B cell (primary cell): ENCODE measurements around the gene GPD1. TPM values are rescaled to one million over a fixed set of nuclear protein-coding genes. Genes with fewer than 3 reads are reported as not detected.
"Not testable (repeated sequence)": the region's sequence is repeated elsewhere in the genome, so short reads cannot be mapped to it uniquely, and the experiment has no call there.

ENCODE experiments used
- ATAC-seq: fragments of 200-7000 bp; cut with Tn5 transposase; one replicate; pipeline ENCODE4 v1.10.0; 2021; ENCODE audit warnings: low read depth, mild to moderate bottlenecking, moderate number of reproducible peaks, moderate library complexity
- CTCF ChIA-PET: fragments of 350-600 bp; sonication (Branson Sonifier 250); formaldehyde crosslinking; loops from one replicate; lab custom pipeline; 2021; ENCODE audit warnings: antibody characterized with exemption, inconsistent platforms; lab: Charles Lee
- POLR2A ChIA-PET: fragments of 350-600 bp; sonication (Branson Sonifier 250); formaldehyde crosslinking; loops from one replicate; lab custom pipeline; 2021; ENCODE audit warnings: antibody characterized with exemption; lab: Charles Lee
- DNase-seq: peaks from one replicate; pipeline ENCODE4 v3.0.0; 2013
- H2AFZ ChIP-seq: 2 replicates; pipeline ENCODE4 v1.6.1; 2012; ENCODE audit warnings: mild to moderate bottlenecking, low read depth, low read length; ENCODE audit not compliant: insufficient read depth, poor library complexity, severe bottlenecking
- H3K27ac ChIP-seq, 2 donors: 1 replicate in 1 of 2; 2 replicates in 1 of 2; pipeline ENCODE4 v1.5.1; 2012 to 2013; ENCODE audit warnings: low read length in 2 of 2, mild to moderate bottlenecking in 2 of 2, moderate library complexity in 1 of 2
- H3K27me3 ChIP-seq, 4 experiments: fragments of 200-600 bp in 1 of 4; sonication (generic) in 1 of 4; replicated peaks in 1 of 4; 1 replicate in 2 of 4; 2 replicates in 2 of 4; pipeline versions ENCODE4 v1.6.1 to v1.7.0; 2013 to 2016; ENCODE audit warnings: low read length in 3 of 4, mild to moderate bottlenecking in 2 of 4, mixed read lengths in 1 of 4, moderate library complexity in 1 of 4; ENCODE audit not compliant: insufficient read depth in 4 of 4, control insufficient read depth in 3 of 4; ENCODE audit errors: control extremely low read depth in 1 of 4
- H3K36me3 ChIP-seq, 2 experiments: replicated peaks in 1 of 2; 1 replicate in 1 of 2; 2 replicates in 1 of 2; pipeline versions ENCODE4 v1.6.1 to v1.7.1; 2013; ENCODE audit warnings: low read length in 1 of 2; ENCODE audit not compliant: insufficient read depth in 2 of 2, control insufficient read depth in 1 of 2; ENCODE audit errors: control extremely low read depth in 1 of 2, extremely low read depth in 1 of 2
- H3K4me1 ChIP-seq, 2 donors: fragments of 200-600 bp in 1 of 2; sonication (generic) in 1 of 2; 1 replicate in 1 of 2; 2 replicates in 1 of 2; pipeline versions ENCODE4 v1.5.1 to v1.6.1; 2013 to 2017; ENCODE audit warnings: low read length in 2 of 2; ENCODE audit not compliant: control insufficient read depth in 2 of 2, insufficient read depth in 2 of 2
- H3K4me2 ChIP-seq: replicated peaks from 2 replicates; pipeline ENCODE3; 2012; ENCODE audit warnings: mild to moderate bottlenecking, low read depth, low read length; ENCODE audit not compliant: poor library complexity, severe bottlenecking
- H3K4me3 ChIP-seq, 5 experiments: fragments of 200-600 bp in 1 of 5; sonication (generic) in 1 of 5; 1 replicate in 3 of 5; 2 replicates in 2 of 5; pipeline versions ENCODE4 v1.5.1 to v1.7.0; 2011 to 2016; ENCODE audit warnings: low read length in 4 of 5, mild to moderate bottlenecking in 4 of 5, low read depth in 2 of 5, control low read depth in 1 of 5, moderate library complexity in 1 of 5; ENCODE audit not compliant: insufficient read depth in 1 of 5; ENCODE audit errors: control extremely low read depth in 1 of 5, extremely low read depth in 1 of 5
- H3K79me2 ChIP-seq: fragments of 200-600 bp; sonication (generic); one replicate; pipeline ENCODE4 v1.6.0; 2016; ENCODE audit warnings: low read length; ENCODE audit not compliant: control insufficient read depth, insufficient read depth
- H3K9ac ChIP-seq: fragments of 200-600 bp; sonication (generic); 2 replicates; pipeline ENCODE4 v1.6.1; 2017; ENCODE audit warnings: mild to moderate bottlenecking, low read length, moderate library complexity
- H3K9me3 ChIP-seq, 3 donors: one replicate each; pipeline versions ENCODE4 v1.6.1 to v1.7.1; 2013; ENCODE audit warnings: low read length in 2 of 3; ENCODE audit not compliant: control insufficient read depth in 2 of 3, insufficient read depth in 1 of 3; ENCODE audit errors: control extremely low read depth in 1 of 3
- H4K20me1 ChIP-seq: 2 replicates; pipeline ENCODE4 v1.6.0; 2012; ENCODE audit warnings: mild to moderate bottlenecking, low read length; ENCODE audit not compliant: insufficient read depth, control insufficient read depth, poor library complexity, severe bottlenecking
- H3K27ac Mint-ChIP-seq: one replicate; pipeline ENCODE4 v1.8.0; 2021; ENCODE audit warnings: mixed read lengths
- H3K27me3 Mint-ChIP-seq: one replicate; pipeline ENCODE4 v1.8.0; 2021; ENCODE audit warnings: mixed read lengths
- H3K4me1 Mint-ChIP-seq: one replicate; pipeline ENCODE4 v1.8.0; 2021; ENCODE audit warnings: mixed read lengths
- H3K4me3 Mint-ChIP-seq: one replicate; pipeline ENCODE4 v1.8.0; 2021; ENCODE audit warnings: mixed read lengths
- H3K9me3 Mint-ChIP-seq: one replicate; pipeline ENCODE4 v1.8.0; 2022; ENCODE audit warnings: mixed read lengths; ENCODE audit not compliant: insufficient read depth
- CTCF ChIP-seq: fragments of 200-600 bp; IDR thresholded peaks from one replicate; pipeline ENCODE4 v1.8.0; 2022; ENCODE audit warnings: antibody characterized with exemption, mild to moderate bottlenecking
- EZH2 ChIP-seq: IDR thresholded peaks from 2 replicates; pipeline ENCODE4 v1.6.1; 2012; ENCODE audit warnings: borderline replicate concordance, low read depth, mild to moderate bottlenecking, moderate library complexity, low read length; ENCODE audit not compliant: insufficient read depth, poor library complexity, severe bottlenecking
- WGBS: methylation state at CpG from one replicate; pipeline ENCODE4 v1.1.5; 2013; ENCODE audit warnings: missing lambda C conversion rate; ENCODE audit not compliant: insufficient coverage; 5-methylcytosine and 5-hydroxymethylcytosine counted together
- intact Hi-C: fragments of 100-400 bp; cut with micrococcal nuclease; formaldehyde crosslinking; loops from one replicate; pipeline ENCODE4 v1.10.0; 2022
- polyA plus RNA-seq: library from polyadenylated mRNA; depleted of rRNA; stranded (reverse); fragments of >200 nt; gene quantifications from 2 replicates; pipeline ENCODE4 v1.2.3, GENCODE V29; 2012
- total RNA-seq, 2 donors: library from RNA; stranded (reverse); fragments of 120-200 nt in 1 of 2; gene quantifications; 1 replicate in 1 of 2; 2 replicates in 1 of 2; pipeline versions ENCODE4 v1.2.3 to v1.2.4, GENCODE V29; 2013 to 2022

GPD1 gene
- total and polyA plus RNA-seq, 2 donors (not counting 1 experiment from before 2014, with no cell fraction given) = 0.54 to 1.1 TPM

DNA sequence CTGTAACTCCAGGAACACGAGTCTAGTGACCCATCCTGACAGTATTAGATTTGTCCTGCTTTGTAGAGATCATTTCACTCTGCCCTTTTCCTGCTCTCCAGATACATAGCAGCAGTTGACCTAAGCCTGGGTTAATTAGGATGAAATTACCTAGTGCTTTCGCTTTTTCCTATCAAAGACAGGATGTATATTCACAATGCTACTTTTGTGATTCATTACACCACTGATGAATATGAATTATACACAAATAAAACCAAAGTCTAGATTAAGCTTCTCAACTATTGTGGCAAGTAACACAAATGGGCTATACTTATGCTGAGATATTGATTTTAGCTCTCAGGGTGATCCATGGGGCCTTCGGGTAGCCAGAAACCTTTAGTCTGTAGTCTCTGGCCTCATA lies 45.5 kb downstream of the GPD1 start:
- Mint-ChIP-seq H3K4me3 (no peak overlapping the region), H3K27ac (no peak overlapping the region), H3K4me1 (peaks cover 6% of the 10 kb centered on the region), H3K27me3 (no peaks in the 10 kb centered on the region), H3K9me3 (no peaks in the 10 kb centered on the region)
- H3K4me1 ChIP-seq = no peaks in the 10 kb centered on the region
- no peak overlapping the region for H3K9ac ChIP-seq
- peaks cover 1 to 2% of the 10 kb centered on the region in 2 experiments for H3K36me3 ChIP-seq
- peaks cover 66% of the 10 kb centered on the region for H3K79me2 ChIP-seq
- no peak overlapping the region for H3K27ac ChIP-seq
- H3K27me3 ChIP-seq = no peaks in the 10 kb centered on the region
- no peak for TF ChIP-seq EZH2
- CTCF ChIA-PET = interaction anchor here (1.3 kb wide), 1 partner anchor 38 kb away, joined by 3 read pairs; no protein-coding TSS in a partner anchor
- POLR2A ChIA-PET = no interaction called here
- no peaks in the 10 kb centered on the region for H3K9me3 ChIP-seq
- no peak overlapping the region for H3K4me2 ChIP-seq
- intact Hi-C loops = no loop called here
- peaks cover 19% of the 10 kb centered on the region for H4K20me1 ChIP-seq
- H2AFZ ChIP-seq = no peak overlapping the region
- DNase-seq (no peak), ATAC-seq (no peak)
- H3K4me3 ChIP-seq = no peak overlapping the region
- no CpG with 5 or more reads among the region's 3 CpGs for WGBS

DNA sequence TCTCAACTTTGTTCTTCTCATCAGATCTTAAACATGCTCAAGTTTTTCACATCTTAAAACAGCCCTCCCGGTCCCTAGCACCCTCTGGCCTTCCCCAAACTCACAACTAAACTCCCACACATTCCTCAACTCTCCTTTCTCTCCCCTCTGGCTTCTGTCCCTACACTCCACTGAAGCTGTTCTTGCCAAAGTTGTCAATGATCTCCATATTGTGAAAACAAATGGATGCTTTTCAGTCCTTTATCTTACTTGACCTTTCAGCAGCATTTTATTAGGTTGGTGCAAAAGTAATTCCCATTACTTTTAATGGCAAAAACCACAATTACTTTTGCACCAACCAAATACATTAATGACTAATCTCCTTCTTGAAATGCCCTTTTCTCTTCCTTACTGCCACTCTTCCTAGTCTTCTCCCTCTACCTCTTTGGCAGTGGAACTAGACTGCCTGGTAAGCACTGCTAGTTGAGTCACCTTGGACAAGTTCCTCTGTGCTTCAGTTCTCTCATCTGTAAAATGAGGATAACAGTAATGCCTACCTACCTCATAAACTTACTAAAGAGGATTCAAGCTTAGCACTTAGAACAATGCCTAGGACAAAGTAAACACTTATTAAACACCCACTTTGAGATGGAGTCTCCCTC lies 47.4 kb downstream of the GPD1 start:
- H3K27ac ChIP-seq = no peak overlapping the region
- no peaks in the 10 kb centered on the region for H3K27me3 Mint-ChIP-seq
- H3K4me3 Mint-ChIP-seq = no peak overlapping the region
- TF ChIP-seq CTCF (no peak), EZH2 (no peak)
- no peak overlapping the region for H3K4me3 ChIP-seq
- H3K27ac Mint-ChIP-seq = peak overlapping the region; percentile 11
- H3K9me3 ChIP-seq = no peaks in the 10 kb centered on the region
- ChIA-PET POLR2A (interaction anchor here (0.6 kb wide), 1 partner anchor 192 kb away, joined by 6 read pairs; no protein-coding TSS in a partner anchor), CTCF (no interaction called here)
- no peak overlapping the region for H2AFZ ChIP-seq
- intact Hi-C loops = no loop called here
- H3K4me1 ChIP-seq = no peaks in the 10 kb centered on the region
- DNase-seq = no peak
- peaks cover 0 to 2% of the 10 kb centered on the region in 2 experiments for H3K36me3 ChIP-seq
- no peak overlapping the region for H3K4me2 ChIP-seq
- H3K9me3 Mint-ChIP-seq = no peaks in the 10 kb centered on the region
- peaks cover 15% of the 10 kb centered on the region for H4K20me1 ChIP-seq
- no peaks in the 10 kb centered on the region for H3K27me3 ChIP-seq
- H3K4me1 Mint-ChIP-seq = peaks cover 6% of the 10 kb centered on the region
- WGBS = 100% methylated on average over 1 of the region's 1 CpG
- ATAC-seq = no peak
- H3K9ac ChIP-seq = no peak overlapping the region
- peaks cover 67% of the 10 kb centered on the region for H3K79me2 ChIP-seq

DNA sequence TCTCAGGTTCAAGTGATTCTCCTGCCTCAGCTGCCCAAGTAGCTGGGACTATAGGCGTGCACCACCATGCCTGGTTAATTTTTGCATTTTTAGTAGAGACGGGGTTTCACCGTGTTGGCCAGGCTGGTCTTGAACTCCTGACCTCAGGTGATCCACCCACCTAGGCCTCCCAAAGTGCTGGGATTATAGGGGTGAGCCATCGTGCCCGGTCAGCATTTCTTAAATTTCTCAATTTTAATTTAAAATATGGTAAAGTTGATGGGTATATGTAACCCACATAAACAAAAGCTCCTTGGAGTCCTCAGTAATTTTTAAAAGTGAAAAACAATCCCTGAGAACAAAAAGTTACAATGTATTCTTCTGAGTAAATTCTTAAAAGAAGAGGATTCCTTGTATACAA lies 51.1 kb downstream of the GPD1 start:
- DNase-seq, H2AFZ ChIP-seq, H3K9me3 Mint-ChIP-seq, H3K27me3 Mint-ChIP-seq, H3K4me1 ChIP-seq, H3K27ac Mint-ChIP-seq, intact Hi-C loops, H3K4me3 ChIP-seq, H3K27ac ChIP-seq, H3K36me3 ChIP-seq, H3K4me1 Mint-ChIP-seq, H3K9me3 ChIP-seq, POLR2A ChIA-PET, H3K27me3 ChIP-seq, ATAC-seq, H3K4me3 Mint-ChIP-seq, H3K9ac ChIP-seq, H3K4me2 ChIP-seq: not testable (repeated sequence)
- WGBS = 80% methylated on average over 1 of the region's 5 CpGs
- CTCF ChIA-PET = interaction anchor here (0.7 to 1.7 kb wide), 5 partner anchors 11 to 92 kb away, joined by 3 to 4 read pairs (median 3); no protein-coding TSS in a partner anchor
- Histone ChIP-seq H3K79me2 (peaks cover 66% of the 10 kb centered on the region), H4K20me1 (peaks cover 15% of the 10 kb centered on the region)
